HG03378 (cell line): ENCODE results near the gene GHR.
"Not testable (repeated sequence)": the region's sequence is repeated elsewhere in the genome, so short reads cannot be mapped to it uniquely, and the experiment has no call there.

Experiments used
- ATAC-seq: cut with Tn5 transposase; IDR thresholded peaks from one replicate; pipeline ENCODE4 v1.9.1; 2021; ENCODE audit warnings: mild to moderate bottlenecking, moderate library complexity; ENCODE audit not compliant: unreplicated experiment

The GHR gene

DNA sequence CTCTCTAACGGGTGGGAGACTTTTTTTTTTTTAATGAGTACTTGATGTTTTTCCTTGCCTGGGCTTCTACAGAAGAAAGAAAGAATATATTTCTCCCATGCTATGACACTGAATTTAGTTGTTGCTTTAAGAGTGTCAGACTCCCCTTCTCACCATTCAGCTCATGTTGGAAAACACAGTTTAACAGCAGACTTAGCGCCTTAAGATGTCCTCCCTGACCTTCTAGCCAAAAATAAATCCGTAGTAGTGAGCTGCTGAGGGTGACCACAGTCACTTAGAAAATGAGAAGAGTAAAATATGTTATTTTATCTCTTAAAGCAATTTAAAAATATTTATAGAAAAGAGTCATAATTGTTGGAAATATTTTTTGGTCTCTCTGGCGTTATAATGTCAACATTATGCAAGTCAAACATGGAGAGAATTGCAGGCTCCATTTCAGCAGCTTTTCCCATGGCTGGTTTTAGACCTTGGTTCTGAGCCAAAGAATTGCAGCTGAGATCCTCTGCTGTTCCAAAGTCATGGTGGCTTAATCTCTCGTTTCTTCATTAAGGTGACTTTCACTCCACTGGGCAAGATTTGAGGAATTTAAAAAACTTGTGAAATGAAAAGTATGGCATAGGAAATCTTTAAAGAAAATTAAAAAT lies 143.5 kb downstream of the GHR start:
- no peak for ATAC-seq

DNA sequence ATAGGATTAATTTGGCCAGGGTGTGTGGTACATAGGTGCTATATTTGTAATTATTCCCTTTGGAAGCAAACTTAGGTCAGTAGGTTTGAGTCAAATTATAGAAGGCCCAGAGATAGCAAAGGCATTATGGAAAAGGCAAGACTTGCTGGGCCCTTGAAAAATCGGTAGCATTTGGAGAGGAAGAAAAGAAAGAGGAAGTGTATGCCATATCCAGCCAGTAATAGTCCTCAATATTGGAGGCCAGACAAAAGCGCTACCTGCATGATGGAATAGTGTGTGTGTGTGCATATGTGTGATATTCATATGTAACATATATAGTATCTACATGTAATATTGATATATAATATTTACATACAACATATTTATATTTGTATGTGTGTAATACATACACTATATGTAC lies 146.1 kb downstream of the GHR start:
- ATAC-seq, result no peak

DNA sequence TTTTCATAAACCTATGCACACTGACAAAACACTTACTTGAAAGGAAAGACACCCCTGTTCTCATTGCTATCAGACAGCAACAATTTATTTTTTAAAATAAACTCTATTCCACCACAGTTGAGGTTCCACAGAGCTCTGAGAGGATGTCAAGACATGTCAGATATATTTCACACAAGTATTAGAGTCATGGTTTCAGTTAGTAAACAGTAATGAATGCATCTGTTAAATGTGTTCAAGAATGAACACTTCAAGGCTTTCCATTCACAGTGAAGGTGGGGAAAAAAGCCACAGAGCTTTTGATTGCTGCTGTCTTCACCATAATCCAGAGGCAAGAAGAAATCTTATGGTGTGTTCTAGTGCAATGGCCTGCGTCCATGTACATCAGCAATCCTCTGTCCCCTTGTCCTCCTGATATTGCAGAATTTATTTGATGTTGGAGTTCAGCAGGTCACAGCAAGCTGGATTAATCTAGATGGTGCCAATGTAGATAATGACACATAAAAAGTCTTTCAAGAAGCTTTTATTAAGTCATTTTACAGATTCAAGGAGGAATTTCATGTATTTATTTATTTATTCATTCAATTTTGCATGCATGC lies 146.8 kb downstream of the GHR start:
- ATAC-seq, result no peak

DNA sequence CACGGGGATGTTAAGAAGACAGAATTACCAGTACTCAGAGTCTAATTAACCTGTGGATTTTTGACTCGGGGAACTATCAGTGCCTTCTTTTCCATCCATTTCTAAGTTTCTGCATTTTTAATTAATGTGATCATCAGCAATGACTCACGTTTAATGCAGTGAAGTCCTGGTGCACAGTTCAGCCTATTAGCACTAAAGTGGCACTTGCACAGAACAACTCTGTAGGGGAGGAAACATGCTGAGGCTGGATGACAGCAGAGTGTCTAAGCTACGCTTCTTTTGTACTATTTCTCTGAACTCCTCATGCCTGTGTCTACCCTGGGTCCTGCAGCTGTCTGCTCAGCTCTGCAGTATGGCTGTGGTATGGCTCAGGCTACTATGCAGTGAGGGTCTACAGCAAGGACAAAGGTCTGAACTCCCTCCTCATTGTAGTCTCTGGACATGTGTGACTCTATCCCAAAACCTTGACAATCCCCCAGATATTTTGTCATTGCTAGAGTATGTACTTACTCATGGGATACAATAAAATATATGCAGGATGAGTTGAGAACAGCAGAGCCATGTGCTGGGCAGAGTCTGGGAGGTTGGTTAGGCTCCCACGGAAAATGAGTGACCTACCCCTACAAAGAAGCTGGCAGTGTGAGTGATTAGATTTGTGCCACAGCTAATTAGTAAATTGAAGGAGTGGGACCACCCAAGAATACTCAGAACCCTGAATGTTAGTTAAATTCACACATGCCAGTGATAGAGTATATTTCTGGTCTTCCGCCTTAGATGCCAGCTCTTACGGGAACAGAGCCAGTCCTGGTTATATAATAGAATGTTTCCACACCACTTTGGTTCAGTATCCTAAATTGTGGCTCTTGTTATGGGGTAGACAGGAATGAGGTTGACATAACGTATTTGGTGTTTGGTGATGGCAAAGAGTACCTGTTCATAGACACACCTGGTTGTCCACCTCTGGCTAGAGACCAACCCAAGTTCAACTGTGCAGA lies 148.0 kb downstream of the GHR start:
- no peak for ATAC-seq

DNA sequence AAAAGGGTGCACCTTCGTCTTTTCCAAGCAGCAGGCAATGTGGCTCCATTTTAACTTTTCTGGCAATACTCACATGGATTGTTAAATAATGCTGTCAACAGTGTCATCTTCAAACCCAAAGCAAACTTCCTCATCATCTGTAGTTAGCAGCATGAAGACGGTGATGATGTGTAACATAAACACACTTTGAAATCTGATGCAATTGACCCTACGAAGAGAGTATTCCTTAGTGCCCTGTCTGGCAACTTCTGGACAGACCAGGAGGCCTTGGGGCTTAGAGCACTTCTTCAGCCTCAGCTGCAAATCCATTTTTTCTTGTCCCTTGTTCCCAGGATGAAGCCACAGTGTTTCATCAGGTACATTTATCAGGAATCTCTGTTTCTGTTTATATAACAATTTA lies 149.1 kb downstream of the GHR start:
- no peak for ATAC-seq

DNA sequence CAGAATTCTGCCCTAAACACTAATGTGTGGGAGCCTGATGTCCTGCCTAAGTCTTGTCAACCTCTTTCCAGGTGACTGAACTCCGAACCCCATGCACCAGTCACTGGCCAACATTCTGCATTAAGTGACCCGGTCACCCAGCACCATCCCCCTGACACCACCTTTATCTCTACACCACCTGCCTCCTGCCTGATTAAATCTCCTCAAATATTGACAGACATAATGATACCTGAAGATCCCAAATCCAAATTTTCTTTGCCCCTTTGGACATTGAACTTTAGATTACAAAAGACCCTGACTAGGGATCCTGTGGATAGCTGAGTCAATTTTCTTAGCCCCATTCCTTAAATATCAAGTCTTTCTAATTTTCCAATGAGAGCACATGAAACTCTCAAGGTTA lies 150.1 kb downstream of the GHR start:
- ATAC-seq, result no peak

DNA sequence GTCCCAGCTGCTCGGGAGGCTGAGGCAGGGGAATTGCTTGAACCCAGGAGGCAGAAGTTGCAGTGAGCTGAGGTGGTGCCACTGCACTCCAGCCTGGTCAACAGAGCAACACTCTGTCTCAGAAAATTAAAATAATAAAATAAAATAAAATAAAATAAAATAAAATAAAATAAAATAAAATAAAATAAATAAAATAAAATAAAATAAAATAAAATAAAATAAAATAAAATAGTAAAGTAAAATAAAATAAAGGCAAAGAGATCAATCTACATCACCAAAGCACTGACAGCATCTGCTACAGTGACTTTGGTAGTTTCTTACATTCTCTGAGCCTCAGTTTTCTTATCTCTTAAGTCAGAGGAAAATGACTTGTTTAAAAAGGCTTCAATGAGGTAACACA lies 152.7 kb downstream of the GHR start:
- not testable (repeated sequence) for ATAC-seq

DNA sequence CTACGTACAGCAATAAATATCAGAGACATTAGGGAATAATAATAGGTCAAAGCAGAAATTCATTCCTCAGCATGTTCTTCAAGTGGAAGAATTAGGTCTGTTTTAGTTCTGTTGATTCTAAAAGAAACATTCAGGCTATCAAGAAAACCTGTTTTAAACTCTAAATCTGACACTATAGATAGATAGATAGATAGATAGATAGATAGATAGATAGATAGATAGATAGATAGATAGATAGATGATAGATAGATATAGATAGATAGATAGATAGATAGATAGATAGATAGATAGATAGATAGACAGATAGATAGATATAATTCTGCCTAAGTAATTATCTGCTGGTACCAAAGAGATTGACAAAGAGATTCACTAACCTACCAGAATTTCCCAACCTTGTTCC lies 155.7 kb downstream of the GHR start:
- ATAC-seq, result not testable (repeated sequence)

DNA sequence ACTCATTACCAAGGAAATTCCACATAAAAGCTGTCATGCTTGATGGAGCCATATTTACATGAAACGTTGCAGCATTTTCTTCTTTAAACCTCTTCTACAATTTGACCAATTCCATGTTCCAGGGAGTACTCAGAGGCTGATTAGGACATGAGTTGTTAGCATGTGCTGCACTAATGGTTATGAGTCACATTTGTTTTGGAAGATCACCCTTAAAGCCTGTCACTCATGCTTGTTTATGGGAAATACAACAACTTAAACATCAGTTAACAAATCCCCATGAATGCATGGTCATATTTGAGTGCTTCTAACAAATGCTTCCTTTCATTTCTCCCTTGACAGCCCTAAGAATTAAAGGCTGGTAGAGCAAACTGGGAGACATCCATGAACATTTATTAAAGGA lies 156.1 kb downstream of the GHR start:
- ATAC-seq, result no peak

DNA sequence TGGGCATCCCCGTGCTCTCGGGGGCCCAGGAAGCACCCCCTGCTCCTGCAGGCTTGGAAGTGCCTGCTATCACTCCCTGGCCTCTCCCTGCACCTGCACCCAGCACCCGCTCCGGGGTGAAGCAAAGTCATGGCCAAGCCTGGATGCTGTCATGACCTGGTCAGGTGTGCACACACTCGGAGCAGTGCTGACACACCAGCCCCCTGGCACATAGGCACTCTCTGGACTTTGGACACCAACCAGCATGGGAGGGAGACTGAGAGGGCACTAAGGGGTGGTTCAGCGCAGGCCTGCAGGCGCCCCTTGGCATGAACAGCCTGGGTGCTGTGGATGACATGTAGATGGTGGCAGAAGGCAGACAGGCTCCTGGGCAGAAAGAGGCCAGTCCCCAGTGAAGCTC lies 158.6 kb downstream of the GHR start:
- ATAC-seq, result no peak

DNA sequence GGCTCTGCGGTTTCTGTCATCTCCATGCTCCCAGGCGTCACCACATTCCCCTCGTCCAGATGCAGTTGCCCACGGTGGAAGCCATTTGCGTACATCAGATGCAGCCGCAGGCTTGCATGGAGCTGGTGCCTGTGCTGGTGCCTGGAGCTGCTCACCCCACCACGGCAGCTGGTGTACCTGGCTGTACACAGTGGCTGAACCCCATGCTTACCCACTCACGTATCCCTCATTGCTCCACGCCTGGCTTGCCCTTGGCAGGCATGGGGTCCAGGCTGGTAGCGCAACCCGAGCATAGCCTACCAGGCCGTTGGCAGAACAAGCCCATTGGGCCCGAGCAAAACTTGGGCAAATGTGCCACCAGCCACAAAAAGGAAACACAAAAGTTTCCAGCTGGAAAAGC lies 159.5 kb downstream of the GHR start:
- no peak for ATAC-seq

DNA sequence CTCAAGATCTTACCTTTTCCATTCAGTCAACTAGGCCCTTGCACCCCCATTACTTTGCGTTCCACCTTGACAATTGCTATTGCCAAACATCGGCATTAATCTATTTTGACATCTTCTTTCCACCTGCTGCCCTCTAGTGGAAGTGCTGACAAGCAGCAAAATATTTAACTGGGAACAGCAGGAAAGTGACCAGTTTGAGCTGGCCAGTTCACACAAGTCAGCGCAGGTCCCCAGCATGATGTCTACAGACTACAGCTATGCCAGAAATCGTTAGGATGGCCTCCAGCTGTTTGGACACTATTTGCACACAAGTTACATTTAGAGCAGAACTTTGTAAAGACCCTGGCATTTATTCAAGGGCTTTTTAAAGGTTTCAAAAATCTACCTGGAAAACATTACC lies 160.1 kb downstream of the GHR start:
- ATAC-seq, result no peak

DNA sequence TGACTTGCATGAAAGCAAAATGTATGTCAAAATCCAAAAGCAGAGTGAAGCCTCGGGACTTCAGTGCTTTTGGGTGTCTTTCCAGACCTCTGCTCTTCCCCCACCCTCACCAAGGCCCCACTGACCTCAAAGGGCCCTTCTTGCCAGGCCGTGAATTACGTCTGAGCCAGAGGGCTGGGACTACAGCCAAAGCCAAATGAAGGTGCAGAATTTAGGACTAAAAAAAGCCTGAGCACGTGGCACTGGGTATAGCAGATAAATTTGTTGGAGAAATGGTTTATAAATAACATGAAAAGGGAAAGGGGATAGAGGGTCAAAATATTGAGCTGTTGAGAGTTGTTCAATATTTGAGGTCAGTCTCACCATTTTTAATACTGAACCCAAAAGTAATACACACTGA lies 163.4 kb downstream of the GHR start:
- no peak for ATAC-seq

DNA sequence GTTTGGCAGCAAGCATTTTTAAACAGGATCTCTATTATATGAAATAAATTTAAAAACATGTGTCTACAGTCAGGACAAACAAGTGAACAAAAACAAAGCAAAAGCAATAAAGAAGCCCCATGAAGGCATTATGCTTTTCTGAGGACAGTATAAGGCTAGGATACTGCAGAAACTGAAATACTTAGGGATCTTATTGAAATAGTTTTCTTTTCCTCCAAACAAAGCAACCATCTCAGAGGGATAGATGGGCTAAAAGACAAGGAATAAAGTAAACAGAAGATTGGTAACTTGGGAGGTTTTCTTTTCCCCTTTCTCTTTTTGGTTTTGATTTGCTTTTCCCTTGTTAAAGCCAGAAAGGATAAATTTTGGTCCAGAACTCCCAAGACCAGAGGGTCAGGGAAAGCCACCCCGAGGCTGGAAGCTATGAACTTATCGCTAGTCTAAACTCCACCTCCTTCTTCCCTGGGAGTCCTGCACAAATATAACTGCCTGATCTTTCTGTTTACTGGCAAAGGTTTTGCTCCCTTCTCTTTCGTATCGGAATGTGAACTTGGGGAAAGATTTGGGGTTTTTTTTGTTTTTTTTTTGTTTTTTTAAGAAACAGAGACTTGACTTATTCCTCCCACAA lies 164.0 kb downstream of the GHR start:
- ATAC-seq, result no peak

DNA sequence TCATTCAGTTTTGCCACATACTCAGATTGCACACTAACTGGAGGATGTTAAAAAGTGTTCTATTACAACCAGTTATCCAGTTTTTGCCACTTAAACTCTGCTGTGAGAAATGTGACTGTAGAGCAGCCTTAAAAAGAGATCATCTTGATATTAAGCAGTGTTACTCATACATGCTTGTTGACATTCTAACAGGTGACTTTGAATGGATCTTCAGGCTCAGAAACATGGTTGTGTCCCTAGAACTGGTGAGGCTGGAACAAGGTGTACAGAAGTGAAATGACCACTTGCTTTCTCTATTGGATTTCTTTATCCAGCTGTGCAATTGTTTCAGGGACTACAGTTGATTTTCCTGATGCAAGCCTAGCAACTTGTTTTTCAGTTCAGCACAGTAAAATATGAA lies 167.3 kb downstream of the GHR start:
- ATAC-seq, result no peak

DNA sequence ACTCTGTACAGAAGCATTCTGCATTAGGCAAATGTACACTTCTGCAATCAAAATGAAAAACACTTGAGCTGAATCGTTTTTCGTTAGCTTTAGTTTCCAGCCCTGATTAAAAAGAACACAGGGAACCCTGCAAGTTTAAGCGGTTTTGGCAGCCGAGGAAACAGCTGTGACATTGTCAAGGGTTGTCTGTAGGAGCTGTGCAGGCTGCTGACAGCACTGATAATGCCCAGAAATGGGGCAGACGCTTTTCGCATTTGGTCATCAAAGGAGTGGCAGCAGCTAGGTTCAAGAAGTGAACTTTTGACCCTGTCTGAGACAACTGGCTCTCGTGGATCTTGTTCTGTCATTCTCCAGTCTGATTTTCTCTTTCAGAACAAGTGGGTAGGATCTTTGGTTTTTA lies 167.8 kb downstream of the GHR start:
- no peak for ATAC-seq

DNA sequence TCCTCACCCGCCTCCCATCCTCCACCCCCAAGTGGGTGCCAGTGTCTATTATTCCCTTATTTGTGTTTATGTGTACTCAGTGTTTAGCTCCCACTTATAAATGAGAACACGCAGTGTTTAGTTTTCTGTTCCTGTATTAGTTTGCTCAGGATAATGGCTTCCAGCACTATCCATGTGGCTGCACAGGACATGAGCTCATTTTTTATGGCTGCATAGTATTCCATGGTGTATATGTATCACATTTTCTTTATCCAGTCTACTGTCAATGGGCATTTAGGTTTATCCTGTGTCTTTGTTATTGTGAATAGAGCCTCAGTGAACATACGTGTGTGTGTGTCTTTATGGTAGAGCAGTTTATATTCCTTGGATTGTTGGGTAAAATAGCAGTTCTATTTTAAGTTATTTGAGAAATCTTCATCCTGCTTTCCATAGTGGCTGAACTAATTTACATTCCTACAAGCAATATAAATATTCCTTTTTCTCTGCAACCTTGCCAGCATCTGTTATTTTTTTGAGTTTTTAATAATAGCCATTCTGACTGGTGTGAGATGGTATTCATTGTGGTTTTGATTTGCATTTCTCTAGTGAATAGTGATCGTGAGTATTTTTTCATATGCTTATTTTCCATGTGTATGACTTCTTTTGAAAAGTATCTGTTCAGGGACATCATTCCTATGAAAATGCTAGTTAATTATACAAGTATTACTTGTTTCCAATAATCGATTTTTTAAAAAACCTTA lies 169.3 kb downstream of the GHR start:
- ATAC-seq, result no peak

DNA sequence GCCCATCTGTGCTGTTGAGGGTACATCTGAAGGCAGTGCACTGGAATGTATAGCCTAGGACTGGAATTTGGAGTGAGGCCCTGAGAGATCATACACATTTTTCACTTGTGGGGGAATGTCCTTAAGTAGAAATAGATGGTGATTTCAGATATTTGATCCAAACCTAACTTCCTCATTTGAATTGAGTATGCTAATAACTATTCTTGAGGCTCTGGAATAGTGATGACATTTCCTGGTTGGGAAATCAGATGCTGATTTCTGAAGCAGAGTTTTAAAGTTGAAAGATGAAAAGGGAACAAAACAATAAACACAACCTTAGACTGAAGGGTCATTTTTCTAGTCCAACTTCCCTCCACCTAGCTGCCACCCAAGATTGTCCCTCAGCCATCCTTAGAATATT lies 170.4 kb downstream of the GHR start:
- no peak for ATAC-seq

DNA sequence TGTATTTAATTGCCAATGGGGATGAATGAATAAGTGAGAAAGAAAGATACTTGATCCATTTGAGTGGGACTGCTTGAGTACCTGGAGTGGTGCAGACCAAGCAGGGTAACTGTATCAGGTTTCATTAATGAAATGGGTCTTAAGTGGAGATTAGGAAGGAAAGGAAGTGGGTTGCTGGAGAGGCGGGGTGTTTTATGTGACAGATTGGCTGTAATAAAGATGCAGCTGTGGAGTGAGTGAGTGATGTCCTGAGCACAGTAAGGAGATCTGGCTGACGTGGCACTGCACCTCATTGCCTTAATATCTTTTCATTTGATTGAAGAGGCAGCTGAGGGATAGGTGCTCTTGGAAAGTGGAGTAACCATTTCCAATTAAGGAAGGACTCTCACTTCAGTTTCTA lies 172.4 kb downstream of the GHR start:
- ATAC-seq, result no peak

DNA sequence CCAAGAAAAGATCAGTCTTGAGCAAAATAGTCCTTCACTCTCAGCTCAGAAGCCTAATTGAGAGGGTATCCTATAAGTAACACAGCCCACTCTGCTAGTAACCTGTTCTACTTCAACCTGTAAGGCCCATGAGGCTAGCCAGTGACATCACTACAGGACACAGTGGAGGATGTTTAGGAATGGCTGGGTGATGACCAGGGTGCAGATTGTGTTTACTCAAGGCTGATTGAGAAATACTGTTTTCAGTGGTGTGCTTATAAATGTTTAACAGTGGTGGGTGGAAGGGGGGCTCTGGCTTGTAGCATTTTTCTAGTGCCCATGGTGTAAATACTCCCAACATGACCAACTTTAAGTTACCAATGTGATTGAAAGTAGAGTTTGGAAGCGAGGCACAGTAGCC lies 173.6 kb downstream of the GHR start:
- ATAC-seq, result no peak
